ENCODE results near the gene IMMP2L.

DNA sequence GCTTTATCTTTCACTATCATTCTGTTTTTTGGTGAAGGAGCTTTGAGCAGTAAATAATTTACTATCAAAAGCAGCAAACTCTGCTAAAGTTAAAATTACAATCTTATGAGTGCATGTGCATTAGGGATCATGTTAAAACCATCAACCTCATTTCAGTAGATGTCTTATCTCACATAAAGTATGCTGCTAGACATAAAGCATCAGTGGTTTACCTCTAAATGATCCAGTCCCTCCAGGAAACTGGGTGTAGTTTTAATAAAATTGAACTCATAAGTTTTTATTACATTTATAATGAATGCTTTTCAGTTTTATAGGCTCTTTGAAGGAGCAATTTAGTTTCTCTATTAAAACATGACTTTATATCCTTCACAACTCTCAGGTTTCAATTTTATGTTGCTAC, 362.6 kb downstream of the IMMP2L start:
- TF ChIP-seq POLR2AphosphoS5 (IDR thresholded peaks at IDR 0.05; ENCODE audit: low read depth, low read length): no peak
- TF ChIP-seq, protein P1, sequence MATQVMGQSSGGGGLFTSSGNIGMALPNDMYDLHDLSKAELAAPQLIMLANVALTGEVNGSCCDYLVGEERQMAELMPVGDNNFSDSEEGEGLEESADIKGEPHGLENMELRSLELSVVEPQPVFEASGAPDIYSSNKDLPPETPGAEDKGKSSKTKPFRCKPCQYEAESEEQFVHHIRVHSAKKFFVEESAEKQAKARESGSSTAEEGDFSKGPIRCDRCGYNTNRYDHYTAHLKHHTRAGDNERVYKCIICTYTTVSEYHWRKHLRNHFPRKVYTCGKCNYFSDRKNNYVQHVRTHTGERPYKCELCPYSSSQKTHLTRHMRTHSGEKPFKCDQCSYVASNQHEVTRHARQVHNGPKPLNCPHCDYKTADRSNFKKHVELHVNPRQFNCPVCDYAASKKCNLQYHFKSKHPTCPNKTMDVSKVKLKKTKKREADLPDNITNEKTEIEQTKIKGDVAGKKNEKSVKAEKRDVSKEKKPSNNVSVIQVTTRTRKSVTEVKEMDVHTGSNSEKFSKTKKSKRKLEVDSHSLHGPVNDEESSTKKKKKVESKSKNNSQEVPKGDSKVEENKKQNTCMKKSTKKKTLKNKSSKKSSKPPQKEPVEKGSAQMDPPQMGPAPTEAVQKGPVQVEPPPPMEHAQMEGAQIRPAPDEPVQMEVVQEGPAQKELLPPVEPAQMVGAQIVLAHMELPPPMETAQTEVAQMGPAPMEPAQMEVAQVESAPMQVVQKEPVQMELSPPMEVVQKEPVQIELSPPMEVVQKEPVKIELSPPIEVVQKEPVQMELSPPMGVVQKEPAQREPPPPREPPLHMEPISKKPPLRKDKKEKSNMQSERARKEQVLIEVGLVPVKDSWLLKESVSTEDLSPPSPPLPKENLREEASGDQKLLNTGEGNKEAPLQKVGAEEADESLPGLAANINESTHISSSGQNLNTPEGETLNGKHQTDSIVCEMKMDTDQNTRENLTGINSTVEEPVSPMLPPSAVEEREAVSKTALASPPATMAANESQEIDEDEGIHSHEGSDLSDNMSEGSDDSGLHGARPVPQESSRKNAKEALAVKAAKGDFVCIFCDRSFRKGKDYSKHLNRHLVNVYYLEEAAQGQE (IDR thresholded peaks at IDR 0.05; ENCODE audit: insufficient read depth in 1 of 2, low read depth in 2 of 2, low read length in 2 of 2): no peak
